CD4-positive, alpha-beta T cell treated with Interleukin-6 at 100 ng/mL for 8 hours (primary cell): ENCODE results near the gene UIMC1.

Experiments
- DNase-seq: peaks from one replicate; pipeline ENCODE4 v3.0.0-alpha.2; 2020; ENCODE audit warnings: mixed read lengths, low spot score

Gene UIMC1

GRCh38 chr5:176870110-176870591 lies 136.4 kb downstream of the UIMC1 start:
- no peak for DNase-seq

DNA sequence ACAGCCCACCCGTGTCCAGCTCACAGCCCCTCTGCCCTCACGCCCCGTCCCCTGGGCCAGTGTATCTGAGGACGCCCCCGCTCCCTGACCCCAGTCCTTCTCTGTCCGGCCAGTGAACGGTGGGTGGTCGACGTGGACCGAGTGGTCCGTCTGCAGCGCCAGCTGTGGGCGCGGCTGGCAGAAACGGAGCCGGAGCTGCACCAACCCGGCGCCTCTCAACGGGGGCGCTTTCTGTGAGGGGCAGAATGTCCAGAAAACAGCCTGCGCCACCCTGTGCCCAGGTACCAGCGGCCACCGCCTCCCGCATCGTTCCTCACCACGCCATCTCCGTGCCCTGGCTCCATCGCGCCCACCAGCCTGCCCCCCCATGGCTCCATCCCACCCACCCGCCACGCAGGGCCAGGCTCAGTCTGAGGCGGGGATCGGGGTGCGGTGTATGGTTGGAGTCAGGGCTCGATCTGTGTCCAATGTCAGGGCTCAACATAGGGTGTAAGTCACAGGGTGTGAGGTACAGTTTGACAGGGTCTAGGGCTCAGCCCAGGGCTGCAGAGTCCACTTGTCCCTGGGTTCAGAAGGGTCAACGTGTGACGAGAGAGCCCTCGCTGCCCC lies 137.0 kb downstream of the UIMC1 start:
- no peak for DNase-seq

DNA sequence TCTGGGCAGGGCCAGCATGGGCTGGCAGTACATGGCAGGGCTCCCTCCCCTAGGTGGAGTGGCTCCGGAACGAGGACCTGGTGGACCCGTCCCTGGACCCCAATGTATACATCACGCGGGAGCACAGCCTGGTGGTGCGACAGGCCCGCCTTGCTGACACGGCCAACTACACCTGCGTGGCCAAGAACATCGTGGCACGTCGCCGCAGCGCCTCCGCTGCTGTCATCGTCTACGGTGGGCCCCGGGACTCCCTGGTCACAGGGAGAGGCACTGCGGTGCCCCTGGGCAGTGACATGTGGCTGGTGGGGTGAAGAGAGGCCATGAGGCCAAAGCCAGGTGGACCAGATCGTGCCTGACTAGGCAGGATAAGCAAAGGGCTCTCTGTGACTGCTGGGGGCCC lies 137.8 kb downstream of the UIMC1 start:
- DNase-seq = no peak

DNA sequence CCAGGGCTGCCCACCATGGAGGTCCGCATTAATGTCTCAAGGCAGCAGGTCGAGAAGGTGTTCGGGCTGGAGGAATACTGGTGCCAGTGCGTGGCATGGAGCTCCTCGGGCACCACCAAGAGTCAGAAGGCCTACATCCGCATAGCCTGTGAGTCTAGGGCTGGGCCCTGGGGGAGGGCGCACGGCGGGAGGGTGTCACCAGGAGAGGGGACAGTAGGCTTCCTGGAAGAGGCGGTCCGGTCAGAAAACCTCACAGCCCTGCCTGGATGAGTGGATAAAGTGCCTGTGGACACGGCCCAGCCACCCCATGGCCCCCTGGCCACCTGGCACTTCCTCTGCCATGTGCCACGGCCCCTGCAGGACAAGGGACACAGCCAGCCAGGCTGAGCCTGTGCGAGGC lies 138.5 kb downstream of the UIMC1 start:
- no peak for DNase-seq

DNA sequence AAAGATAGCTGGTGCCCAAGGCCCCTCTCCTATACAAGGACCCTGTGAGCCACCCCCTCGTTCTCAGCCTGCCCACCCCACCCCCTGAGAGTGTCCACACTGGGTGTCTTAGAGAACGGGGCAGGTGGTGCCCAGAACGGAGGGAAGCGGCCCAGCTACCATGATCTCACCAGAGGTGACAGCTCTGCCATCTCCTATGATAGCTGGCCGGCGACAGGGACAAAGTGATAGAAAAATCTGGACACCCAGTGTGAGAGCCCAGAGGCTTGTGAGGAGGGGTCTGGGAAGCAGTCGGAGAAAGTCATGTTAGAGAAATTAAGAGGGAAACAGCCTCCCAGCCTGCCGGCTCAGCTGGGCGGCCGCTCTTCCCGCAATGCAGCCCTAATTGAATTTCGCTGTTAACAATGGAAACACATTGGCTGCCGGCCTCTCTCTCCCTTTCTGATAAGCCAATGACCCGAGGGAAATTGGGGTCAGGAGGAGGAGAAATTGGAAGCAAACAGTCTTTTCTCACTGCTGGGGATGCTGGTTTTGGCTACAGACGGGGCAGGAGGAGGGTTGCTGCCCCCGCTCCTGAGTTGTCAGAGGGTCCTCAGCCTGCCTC lies 139.8 kb downstream of the UIMC1 start:
- no peak for DNase-seq

DNA sequence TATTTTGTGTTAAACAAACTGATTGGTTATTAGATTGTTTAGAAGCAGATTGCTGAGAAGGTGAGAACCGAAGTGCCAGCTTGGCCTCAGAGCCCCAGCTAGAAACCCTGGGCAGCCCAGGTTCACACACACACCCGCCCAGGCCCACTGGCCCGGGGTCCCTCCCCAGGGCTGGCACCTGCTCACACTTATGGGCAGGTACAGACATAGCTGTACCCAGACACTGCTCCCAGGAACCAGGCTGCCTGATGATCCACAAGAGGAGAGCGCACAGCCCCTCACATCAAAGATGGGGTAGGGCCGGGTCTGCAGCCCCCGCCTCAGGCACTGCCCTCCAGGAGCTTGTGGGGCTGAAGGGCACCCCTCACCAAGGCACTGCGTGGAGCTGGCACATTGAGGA lies 140.6 kb downstream of the UIMC1 start:
- no peak for DNase-seq

DNA sequence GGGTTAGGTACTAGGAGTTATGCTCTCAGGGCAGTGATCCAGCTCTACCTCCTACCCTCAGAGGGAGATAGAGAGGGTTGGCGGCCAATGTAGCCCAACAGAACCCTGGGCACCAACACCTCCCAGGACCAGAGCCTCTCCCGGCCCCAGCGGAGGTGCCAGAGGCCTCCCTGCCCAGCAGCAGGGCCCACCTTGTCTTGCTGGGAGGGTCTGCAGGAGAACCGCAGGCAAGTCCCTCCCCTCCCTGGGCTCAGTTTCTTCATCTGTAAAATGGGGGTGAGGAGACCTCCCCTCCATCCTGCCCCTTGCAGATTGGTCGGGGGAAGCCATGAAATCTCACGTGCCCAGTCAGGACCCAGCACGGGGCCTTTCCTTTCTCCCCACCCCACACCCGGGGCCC lies 141.8 kb downstream of the UIMC1 start:
- no peak for DNase-seq

DNA sequence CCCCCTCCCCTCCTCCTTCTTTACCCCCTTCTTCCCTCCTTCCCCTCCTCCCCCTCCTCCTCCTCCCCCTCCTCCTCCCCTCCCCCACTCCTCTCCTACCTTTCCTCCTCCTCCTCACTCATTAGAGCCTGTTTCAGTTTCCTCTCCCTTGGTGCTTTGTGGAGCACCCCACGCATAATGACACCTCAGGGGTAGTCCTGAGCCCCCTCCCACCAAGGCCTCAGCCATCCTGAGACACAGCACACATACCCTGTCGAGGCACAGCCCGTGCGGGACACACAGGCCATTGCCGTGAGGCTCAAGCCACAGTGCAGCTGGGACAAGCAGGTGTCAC lies 142.8 kb downstream of the UIMC1 start:
- DNase-seq = no peak

DNA sequence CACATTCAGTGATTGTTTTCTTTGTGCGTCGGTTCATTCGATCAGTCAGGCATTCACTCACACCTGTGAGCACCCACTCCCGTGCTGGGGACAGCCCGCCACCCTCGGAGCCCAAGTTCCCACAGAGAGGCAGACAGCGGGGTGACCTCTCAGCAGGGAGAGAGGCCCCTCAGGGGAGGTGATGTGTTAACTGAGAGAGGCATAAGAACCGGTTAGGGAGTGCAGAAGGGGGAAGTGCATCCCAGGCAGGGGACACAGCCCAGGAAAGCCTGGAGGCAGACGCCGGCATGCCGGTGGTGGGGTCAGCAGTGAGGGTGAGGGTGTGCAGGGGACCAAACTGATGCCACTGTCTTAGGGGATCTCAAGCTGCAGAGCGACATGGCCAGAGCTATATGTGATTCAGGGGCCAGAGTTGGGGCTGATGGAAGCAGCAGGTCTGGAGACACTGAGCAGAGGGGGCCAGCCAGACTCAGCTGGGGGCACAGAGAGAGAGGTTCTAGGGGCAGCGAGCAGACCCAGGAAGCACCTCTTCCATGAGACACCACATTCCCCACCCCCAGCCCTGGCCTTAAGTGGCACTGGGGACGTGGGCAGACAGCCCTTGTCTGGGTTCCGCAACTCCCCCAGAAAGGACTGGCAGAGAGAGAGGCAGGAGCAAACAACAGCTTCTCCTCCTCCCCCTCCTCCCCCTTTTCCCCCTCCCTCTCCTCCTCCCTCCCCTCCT lies 143.4 kb downstream of the UIMC1 start:
- no peak for DNase-seq

DNA sequence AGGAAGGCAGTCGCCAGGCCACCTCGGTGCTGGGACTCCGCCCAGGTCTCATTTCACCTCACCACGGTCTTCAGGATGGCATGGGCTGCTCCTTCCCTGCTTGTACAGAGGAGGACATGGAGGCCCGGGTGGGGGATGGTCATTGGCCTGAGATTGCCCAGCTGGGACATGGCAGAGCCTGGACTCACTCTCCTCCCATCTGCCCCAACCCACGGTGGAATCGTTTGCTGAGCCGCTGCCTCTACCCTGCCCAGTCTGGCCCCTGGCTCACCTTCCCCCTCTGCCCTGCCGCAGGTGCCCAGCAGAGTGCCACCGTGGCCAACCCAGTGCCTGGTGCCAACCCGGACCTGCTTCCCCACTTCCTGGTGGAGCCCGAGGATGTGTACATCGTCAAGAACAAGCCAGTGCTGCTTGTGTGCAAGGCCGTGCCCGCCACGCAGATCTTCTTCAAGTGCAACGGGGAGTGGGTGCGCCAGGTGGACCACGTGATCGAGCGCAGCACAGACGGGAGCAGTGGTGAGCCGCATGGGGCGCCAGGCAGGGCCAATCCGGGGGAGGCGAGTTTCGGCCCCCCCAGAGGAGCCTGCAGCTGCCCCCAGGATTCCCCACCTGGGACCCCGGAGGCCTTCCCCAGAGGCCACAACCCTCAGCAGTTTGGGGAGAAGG lies 144.1 kb downstream of the UIMC1 start:
- DNase-seq = no peak

- no peak for DNase-seq
These were observed 145.3 kb downstream of the UIMC1 start for GRCh38 chr5:176861276-176861675.

- no peak for DNase-seq
These were observed 146.2 kb downstream of the UIMC1 start for GRCh38 chr5:176860381-176860780.

GRCh38 chr5:176859916-176860315 lies 146.7 kb downstream of the UIMC1 start:
- no peak for DNase-seq

DNA sequence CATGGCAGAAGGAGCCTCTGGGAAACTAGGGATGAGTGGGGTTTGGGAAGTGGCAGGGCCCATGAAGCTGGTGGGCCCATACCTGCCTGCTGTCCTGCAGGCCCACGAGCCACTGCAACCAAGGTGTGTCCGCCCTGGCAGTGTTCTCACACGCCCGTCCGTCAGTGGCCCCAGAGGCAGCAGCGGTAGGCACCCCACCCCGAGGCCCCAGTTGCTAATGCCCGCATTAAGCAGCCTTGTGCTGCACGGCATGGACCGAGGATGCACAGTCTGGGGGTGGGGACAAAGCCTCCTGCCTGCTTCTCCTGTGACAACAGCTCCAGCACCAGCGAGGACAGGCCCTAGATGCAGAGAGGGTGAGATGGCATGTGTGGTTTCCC lies 148.7 kb downstream of the UIMC1 start:
- no peak for DNase-seq

DNA sequence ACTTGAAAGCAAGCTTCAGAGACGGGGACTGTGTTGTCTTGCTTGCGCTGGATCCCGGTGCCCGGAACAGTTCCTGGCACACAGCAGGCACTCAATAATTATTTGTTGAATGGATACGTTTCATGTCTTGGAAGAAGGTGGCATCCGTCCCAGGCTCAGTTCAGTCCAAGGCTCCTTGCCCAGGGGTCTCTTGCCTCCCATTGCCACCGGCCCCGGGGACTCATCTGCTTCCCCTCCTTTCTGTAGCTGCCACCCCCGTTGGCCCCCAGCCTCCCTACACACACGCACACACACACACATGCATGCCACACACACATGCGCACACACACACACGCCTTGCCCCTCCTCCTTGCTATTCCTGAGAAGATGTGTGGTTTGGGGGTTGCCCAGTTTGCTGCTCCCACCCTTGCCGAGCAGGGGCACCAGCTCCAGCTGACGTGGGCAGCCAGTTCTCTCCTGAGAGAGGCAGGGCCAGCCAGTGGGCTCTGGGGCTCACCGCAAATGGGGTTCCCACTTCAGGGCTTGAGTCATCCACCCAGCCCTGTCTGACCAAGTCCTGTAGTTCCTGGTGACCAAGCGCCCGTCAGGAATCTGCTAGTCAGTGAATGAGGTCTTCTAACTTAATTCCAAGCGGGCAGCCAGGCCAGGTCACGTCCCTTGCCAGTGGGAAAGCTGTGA lies 149.2 kb downstream of the UIMC1 start:
- DNase-seq = no peak

DNA sequence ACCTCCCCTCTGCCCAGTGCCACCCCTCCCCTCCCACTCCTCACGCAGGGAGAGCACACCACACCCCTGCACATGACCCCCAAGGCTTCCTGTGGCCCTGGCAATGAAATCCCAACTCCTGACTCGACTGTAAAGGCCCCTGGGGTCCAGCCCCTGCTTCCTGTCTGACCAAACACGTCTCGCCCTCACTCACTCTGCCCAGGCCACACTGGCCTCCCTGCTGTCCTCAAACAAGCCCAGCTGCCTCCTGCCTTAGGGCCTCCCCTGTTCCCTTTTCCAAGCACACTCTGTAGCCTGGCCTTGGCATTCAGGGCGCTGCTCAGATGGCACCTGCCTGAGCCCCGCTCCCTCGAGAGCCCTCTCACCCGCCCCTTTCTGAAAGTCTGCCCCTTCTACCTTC lies 149.8 kb downstream of the UIMC1 start:
- DNase-seq = no peak

- DNase-seq = no peak
These were observed 151.0 kb downstream of the UIMC1 start for GRCh38 chr5:176855598-176855997.
